GM18870 (cell line): Measurements from ENCODE around the gene YEATS2.

Experiments used
- ATAC-seq: cut with Tn5 transposase; IDR thresholded peaks from one replicate; pipeline ENCODE4 v1.9.1; 2021; ENCODE audit warnings: moderate library complexity; ENCODE audit not compliant: unreplicated experiment

The YEATS2 gene

DNA sequence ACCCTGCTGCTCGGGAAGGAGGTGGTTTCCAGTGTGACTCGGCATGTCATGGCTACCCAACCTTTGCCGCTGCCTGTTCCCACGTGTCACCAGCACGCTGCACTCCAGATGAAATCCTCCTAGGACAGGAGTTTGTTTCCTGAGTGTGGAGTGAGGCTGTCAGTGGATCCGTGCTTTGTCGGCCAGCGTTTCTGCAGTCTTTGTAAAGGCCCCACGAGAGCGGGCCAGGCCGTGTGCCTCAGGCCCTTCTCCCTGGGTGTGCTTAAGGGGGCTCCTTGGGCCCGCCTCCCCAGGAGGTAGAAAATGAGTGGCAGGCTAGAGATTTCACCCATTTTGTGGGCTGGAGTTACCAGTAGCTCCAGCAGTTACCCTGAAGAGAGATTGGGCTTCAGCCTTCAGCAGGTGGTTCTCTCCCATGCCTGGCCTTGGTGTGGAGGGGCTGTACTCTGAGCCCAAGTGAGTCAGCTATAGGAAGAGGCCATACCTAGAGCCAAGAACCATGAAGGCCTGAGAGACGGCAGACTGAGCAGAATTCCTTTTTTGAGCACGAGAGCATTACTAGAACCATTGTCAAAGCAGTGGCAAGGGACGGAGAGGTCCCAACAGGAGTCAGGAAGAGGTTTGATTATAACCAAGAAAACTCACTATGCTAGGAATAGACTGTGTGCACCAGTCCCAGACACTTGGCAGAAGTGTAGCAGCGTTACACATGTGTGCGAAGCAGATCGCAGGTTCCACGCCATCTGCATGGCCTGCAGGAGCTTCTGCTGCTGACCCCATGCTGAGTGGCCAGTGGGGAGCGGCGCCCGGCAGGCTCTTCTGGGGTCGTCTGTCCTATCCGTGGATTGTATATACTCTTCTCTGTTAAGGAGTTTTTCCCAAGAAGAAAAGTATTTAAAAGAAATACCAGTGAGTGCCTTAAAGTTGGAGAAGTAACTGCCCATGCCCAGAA lies 113.3 kb downstream of the YEATS2 start:
- ATAC-seq = no peak

DNA sequence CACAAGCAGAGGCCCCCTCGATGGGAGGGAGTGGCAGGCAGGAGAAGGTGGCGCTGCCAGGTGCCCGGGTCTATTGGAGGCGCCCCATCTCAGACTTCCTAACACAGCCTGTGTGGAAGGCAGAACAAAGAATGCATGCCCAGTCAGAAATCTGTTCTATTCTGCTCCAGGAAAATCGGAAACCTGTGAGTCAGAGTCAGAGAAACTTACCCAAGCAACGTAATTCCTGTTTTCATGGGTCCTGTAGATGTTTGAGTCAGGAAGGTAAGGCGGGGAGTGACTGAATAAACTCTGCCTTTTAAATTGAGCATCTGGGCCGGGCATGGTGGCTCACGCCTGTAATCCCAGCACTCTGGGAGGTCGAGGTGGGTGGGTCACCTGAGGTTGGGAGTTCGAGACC lies 114.0 kb downstream of the YEATS2 start:
- ATAC-seq = no peak

DNA sequence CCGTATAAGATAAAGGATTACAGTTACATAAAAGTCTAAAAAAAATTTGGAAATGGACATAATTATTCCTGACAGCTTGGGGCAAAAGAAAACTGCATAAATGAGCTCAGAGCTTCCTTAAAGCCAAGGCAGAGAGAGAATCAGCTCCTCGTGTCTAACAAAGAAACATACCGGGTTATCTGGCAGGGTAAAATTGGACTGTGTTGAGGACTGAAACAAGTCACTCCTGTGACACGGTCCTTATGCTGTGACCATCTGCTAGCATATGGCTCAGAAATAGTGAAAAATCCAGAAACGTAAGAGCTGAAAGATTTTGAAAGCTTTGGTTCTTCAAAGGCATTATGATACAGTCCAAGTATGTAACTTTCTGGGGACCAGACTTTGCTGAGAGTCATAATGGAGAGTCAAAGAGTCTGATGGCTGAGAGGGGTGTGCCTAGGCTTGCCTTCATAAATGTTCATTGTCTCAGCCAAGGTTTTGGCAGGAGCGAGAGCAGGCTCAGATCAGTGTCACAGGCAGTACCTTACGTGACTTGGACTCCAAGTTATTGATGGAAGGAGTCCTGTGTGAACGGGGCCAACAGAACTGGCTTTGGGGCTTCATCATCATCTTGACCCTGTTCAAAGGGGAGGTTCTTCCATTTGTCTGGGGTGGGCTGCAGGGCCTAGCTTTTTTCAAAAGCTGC lies 115.3 kb downstream of the YEATS2 start:
- no peak for ATAC-seq

DNA sequence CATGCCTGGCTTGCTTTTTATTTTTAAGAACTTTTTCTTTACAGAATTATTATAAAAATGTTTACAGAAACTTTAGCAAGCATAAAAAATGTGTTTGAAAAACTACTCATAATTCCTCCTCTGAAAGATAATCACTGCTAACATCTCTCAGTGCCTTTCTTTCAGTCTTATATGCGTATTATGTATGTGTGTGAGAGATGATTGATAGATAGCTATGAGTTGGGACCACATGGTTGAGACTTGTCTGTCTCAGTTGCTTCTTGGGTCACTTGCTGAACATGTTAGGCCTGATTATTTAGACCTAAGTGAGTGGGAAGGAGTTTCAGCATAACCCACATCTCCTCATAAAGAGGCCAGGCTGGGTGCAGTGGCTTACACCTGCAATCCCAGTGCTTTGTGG lies 116.6 kb downstream of the YEATS2 start:
- ATAC-seq = no peak

DNA sequence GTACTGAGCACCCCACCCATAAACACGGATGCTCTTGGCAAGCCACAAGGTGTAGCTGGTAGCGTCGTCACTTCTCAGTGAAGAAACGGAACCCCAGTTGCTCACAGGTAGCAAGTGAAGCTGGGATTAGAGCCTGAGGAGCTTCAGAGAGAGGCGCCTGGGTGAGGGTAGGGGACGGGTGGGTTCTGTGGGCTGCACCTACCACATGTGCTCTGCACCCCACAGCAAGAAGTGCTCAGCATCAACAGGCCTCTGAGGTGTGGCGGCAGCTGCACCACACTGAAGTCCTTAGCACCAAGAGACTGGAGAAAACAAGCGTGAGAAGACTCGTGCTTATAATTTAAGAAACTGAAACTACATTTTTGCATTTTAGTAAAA lies 118.0 kb downstream of the YEATS2 start:
- no peak for ATAC-seq

DNA sequence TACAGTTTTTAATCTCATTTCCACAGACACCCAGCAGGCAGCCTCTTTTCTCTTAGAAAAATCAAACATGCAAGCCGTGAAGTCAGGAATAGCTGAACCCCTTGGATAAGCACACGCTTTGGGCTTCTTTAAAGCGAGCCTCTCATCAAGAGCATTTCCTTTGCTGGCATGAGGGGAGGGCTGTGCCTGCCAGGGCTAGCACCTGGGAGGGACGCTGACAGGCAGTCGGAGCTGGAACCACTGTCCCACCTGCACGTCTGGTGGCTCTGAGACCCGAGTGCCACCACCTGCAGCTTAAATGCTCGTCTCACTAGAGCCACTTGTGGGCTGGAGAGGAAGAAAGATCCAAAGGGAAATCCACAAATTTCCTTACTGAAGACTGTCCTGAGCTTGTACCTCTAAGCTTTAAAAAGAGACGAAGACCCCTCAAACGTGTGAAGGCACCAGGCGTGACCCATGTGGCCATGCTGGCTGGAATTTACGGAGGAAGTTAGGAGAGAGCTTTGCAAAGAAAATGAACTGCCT lies 118.4 kb downstream of the YEATS2 start:
- no peak for ATAC-seq

DNA sequence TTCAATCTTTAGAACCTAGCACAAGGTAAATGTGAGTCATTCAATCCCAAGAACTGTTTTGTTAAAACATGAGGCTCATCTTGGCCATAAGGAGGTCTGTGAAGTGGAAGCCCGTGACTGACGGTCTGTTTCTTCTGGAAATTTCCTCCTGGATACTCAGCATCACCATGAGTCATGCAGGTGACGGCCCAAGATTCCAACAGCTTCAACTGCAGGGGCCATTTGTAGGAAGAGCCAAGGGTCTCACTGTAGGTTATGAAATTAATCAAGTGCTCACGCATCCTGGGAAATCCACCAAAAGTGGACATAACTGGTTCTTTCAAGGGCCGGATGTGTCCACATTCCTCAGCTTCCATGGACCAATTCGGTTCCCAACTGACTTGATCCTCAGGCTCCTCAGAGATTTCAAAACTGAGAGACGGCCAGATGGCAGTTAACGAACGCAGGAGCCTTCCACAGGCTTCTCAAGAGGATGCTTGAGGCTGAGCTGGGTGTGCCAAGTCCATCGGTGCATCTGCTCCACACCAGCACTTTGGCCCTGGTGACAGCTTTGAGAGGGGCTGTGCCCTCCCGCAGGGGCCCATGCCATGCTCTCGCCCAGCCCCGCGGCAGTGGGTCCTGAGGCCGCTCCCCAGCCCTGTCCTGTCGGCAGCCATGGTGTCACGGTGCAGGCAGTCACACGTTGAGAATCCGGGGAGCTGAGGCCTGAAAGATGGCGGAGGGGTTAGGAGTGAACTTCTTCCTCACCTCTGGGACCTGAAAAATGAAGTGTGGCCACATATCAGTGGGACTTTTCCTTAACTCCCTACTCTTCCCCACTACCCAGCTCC lies 119.3 kb downstream of the YEATS2 start:
- no peak for ATAC-seq

DNA sequence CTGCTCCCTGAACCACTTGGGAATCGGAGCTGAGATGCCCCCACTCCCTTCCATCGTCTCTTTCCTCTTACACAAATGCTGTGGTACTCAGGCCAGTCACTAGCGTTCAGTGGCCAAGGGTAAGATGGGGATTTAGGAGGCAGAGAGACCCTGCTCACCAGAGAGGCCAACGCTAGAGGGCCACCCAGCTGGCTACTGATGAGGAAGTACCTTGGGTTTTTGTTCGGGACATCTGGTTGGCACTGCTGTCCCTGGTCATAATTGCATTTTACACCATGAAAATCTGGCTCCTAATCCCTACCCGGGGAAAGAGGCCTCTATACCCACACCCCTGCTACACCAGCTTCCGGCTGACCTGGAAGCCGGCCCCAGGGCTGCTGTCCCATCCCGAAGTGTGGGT lies 120.0 kb downstream of the YEATS2 start:
- no peak for ATAC-seq

DNA sequence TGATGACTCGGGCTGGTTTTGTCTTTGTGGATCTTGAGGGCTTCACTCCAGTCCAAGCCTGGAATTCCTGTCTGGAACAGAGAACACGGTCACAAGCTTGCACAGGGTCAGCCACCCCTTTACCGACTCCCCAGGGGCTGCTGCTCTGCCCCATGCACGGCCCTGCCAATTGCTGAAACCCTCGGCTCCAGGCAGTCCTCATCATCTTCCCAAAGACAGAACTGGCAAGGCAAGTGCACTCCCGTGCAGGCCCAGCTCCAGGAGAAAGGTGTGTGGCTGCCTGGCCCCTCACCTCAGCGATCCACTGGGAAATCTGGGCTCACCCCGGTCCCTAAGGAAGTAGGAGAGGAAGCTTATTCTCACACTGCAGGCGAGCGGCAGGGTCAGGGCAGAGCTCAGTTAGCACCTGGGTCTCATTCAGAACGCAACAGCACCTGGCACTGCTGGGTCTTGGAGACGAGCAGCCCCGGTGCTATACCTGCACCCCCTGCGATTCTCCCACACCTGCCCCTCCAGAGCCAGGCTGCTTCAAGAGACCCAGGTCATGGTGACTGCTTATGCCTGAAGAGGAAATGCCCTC lies 120.5 kb downstream of the YEATS2 start:
- ATAC-seq = no peak

DNA sequence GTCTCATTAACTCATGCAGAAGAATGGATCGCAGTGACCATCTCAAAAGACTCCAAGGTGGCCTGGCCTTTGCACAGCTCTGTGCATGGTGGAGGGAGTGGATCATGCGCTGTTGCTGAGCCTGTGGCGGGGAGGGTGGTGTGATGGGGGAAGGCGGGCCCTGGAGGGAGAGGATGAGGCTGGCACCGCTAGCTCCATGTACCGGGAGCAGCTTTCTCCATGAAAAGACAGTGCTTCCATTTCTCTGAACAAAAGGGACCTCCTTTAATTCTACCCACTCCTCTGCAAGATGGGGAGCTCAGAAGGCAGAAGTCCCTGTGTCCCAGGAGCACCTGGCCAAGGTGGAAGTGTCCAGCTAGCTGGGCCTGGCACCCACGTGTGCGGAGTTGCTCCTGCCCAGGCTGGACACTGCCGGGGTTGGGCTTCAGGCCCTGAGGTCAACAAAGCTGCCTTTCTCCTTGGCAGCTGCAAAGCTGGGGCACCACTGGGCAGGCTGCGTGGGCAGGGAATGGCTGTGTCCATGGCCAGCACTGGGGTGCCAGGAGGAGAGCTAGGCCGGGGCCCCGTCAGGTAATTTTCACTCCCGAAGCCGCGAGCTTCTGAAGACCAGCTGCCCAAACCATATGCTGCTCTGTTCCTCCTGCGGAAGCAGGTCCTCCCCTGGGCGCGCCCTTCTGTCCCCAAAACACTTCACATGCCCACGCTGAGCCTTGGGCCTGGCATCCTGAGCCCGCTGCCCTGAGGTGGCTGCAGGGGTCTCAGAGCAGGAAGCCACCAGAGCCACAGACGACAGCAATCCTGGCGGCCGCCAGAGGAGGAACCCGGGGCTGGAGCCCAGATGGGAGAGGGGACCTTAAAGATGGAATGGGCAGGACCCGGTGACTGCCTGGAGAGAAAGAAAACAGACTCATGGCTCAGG lies 121.4 kb downstream of the YEATS2 start:
- ATAC-seq = no peak

DNA sequence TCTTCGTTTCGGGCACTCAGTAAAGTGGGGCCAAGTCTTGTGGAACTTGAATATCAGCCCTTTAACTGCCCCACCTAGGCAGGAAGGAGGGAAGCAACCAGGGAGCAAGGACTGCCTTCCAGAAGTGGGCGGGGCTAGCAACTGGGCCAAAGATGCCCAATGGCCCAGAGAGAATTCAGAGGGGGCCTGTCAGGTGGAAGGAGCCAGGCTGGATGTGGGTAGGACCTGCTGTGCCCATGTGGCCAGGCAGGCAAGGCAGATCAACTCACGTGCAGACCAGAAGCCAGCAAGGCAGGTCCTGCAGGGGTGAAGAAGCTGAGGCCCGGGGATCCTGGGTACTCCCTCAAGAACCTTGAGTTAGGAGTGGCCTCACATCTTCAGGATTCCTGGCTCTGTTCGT lies 122.2 kb downstream of the YEATS2 start:
- ATAC-seq = no peak

DNA sequence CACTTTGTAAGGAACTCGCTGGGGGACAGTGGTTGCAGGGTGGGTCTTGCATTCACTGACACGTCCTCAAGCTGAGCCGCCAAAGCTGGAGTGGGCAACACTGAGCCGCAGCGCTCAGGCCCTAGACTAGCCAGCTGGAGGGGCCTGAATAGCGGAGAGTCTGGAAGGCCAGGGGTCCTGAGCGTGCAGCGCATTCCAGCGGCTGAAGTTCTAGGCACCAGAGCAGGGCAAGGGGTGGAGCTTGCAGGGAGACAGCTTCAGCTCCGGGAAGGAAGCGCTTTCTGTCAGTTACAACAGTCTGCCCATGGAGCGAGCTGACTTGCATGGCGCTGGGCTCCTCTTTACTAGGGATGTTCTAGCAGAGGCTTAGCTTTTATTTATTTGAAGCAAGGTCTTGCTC lies 125.0 kb downstream of the YEATS2 start:
- ATAC-seq = no peak

DNA sequence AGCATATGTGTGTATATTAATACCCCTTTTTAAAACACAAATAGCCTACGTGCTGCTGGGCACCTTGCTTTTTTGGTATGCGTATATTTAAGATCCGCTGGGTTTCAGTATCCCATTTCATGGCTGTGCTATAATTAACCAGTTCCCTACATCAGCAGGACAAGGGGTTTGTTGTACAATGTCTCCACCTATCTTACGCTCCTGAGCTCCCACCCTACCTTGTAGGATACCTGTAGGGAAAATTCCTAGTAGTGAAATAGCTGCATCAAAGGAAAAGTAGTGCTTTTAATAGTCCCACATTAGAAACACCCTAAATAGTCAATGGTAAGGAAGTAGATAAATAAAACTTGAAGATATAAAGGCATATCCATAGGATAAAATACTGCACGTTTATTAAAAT lies 126.4 kb downstream of the YEATS2 start:
- no peak for ATAC-seq

DNA sequence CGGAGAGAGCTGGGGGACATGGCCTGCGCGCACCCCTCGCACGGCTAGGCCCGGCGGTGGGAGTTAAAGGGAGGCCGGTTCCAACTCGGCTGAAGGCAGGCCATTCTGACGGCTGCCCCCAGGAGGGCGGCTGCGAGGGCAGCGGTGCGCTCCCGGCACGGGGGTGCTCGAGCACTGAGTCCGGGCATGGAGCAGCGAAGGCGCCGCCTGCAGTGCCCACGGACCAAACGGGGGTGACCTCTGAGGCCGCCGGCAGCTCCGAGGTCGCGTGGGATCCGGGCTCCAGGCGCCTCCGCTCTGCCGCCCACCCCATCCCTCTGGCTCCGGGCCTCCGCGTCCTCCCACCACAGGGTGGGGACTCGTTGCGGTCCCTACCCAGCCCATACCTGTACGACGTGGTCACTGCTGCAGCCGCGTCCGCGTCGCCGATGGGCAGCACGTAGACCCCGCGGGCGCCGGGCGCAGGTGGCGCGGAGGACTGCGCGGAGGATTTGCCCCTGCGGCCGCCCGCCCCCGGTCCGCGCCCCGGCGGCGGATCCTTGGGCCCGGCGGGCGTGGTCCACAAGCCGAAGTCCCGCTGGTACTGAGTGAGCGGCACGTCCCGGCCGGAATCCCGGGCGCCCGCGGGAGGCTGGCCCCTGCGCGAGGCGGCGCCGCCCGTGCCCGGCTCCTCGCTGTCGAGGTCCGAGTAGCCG lies 127.3 kb downstream of the YEATS2 start:
- ATAC-seq = no peak

DNA sequence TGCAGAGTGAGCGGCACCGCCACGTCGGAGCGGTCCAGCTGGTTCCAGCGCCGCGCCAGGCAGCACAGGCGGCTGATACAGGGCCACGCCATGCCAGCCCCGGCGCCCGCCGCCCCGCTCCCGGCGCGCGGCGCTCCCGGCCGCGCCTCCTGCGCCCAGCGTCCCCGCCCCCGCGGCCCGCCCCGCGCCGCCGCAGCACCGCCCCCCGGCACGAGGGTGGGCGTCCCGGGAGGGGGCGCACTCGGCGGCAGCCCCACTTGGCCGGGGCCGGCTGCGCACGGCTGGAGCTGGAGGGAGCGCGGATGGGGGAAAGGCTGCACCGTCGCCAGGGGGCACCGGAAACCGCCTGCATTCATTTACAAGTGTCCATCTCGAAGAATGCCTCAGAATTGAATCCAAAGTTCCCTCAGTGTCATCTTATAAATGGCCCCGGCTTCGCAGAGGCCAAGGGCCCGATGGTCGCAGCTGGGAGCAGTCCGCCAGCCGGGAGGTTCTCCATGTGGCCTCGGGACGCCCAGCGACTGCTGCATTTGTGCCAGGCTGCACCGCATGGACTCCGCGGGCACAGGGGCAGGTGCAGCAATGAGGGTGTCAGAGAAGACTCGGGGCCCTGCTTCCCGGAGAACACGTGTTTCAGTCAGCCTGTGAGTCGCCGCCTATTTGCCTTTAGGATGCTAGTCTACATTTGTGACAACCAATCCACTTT lies 128.0 kb downstream of the YEATS2 start, which contains the start of gene MAP6D1:
Gene MAP6D1, minus strand, starts transcription at position 122 of the 706 bp plus-strand sequence. Its CDS starts 30 bp downstream, at position 92.
- ATAC-seq = no peak

DNA sequence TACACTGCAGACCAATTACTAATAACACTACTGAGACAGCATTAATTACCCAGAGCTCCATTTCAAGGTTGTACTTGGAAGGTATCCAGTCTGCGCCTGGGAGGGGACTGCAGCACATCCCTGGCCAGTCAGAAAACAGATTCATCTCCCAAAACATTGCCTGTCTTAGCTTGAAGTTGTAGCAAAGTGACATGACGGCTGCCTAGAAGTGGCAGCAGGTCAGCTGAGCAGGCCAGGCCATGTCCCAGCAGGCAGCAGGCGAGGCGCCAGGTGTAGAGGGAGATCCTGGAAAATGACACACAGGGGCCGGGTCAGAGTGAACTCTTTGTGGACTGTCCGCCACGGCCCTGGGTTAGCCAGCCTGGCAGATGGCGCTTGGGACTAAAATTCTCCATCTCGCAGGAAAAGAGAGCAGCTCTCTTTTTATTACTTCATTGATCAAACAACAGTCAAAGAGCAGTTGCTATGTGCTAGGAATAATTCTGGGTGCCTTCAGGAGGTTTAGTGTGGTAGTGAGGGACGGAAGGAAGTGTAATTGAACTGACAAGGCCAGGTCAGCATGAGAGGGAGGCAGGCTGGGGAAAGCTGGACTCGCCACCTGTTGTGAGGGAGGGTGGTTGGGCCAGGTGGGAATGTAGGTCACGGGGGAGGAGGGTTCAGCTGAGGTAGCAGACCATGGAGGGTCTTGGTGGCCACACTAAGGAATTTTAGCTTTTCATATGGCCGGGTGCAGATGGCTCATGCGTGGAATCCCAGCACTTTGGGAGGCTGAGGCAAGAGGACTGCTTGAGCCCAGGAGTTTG lies 129.1 kb downstream of the YEATS2 start:
- ATAC-seq = no peak

DNA sequence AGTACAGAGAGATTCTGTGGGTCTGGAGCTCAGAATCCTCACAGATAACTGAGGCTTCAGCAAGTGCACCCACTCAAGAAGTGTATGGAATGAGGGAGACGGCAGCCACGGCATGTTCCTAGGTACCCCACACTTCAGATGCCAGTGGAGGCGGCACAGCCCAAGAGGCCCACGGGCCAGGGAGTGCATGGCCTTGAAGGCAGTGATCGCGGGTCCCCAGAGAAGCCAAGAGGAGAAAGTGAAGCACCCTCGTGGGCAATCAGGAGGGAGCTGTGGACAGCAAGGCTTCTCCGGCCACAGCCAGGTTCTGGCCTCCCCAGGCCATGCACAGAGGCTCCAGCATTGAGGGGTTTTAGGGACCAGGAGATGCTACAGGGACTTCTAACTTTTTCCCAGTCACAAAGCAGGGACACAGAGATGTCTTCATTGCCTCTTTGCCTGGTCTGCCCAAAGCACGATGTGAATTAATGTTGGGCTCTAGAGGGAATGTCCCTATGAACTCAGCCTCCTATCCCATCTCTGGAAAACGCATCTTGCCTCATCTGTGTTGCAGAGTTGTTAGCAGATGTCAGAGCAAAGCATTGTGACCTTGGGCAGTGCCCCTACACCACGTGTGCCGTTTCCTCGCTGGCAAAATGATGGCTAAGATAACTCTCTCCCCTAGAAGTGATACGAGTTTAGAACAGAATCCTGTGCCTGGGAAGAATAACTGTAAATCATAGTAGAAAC lies 130.4 kb downstream of the YEATS2 start:
- ATAC-seq = no peak
